Measurements from ENCODE around the gene CDKN2B. TPM values are rescaled to one million over a fixed set of nuclear protein-coding genes. Genes with fewer than 3 reads are reported as not detected.

CDKN2B gene
- total RNA-seq, 4 donors from 2014 or later, result 4.5 to 25.1 (median 15.6) TPM

DNA sequence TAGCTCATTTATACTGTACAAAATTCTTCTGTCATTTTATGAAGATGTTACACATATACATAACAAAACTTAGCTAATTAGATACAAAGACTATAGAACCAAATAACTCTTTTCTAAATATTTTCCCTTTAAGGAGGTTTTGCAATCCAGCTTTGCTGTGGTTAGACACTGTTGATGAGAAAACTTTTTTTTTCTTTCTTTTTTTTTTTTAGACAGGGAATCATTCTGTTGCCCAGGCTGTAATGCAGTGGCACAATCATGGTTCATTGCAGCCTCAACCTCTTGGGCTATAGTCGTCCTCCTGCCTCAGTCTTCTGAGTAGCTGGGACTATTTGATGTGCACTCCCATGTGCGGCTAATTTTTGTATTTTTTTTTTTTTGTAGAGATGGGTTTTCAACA, 38.5 kb upstream of the CDKN2B start:
- peaks cover 3 to 13% of the 10 kb centered on the region in 2 donors for H3K4me1 ChIP-seq

DNA sequence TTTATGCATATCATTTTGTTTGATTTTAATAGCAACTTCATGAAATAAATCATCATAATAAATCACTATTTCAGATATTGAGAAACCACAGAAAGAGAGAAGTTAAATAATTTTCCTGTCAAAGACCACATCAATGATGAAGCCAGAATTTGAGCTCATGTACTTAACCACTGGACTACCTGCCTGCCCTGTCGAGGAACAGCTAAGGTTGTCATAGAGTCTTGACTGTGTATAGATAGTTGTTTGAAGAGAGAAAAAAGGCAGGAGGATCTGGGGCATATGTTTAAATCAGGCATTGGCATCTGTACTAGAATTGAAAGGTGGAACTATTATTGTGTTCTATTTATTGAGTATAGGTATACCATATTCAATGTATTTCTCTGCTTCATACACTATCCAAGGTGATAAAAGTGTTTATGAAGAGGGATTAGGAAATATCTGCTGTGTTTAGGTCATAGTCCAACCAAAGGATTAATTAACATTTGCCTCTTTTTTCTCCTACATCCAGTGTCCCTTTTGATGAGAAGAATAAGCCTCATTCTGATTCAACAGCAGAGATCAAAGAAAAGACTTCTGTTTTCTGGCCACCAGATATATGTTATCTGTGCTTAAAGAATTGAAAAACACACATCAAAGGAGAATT, 37.3 kb upstream of the CDKN2B start:
- Histone ChIP-seq H3K4me3 (no peak overlapping the region), H3K36me3 (no peaks in the 10 kb centered on the region), H3K9me3 (no peaks in the 10 kb centered on the region), H3K27ac (no peak overlapping the region), H3K4me1 (peaks cover 0 to 9% of the 10 kb centered on the region in 2 donors), H3K27me3 (no peaks in the 10 kb centered on the region)
- TF ChIP-seq POLR2A (IDR thresholded peaks at IDR 0.05), result no peak
- ATAC-seq, result no peak
- in situ Hi-C loops (cut with MboI; ENCODE audit: low sequenced_read_pairs in 4 of 4), result no loop called here
- DNase-seq, result no peak
- intact Hi-C loops (cut with DNase I; ENCODE audit: low total_unique reads), result no loop called here

More for the DNA sequence above, 38.5 kb upstream of the CDKN2B start:
- Histone ChIP-seq H3K27ac (no peak overlapping the region), H3K27me3 (no peaks in the 10 kb centered on the region), H3K9me3 (no peaks in the 10 kb centered on the region), H3K36me3 (no peaks in the 10 kb centered on the region), H3K4me3 (no peak overlapping the region)
- intact Hi-C loops (cut with DNase I; ENCODE audit: low total_unique reads), result no loop called here
- TF ChIP-seq POLR2A (IDR thresholded peaks at IDR 0.05), result no peak
- TF ChIP-seq, protein P1, sequence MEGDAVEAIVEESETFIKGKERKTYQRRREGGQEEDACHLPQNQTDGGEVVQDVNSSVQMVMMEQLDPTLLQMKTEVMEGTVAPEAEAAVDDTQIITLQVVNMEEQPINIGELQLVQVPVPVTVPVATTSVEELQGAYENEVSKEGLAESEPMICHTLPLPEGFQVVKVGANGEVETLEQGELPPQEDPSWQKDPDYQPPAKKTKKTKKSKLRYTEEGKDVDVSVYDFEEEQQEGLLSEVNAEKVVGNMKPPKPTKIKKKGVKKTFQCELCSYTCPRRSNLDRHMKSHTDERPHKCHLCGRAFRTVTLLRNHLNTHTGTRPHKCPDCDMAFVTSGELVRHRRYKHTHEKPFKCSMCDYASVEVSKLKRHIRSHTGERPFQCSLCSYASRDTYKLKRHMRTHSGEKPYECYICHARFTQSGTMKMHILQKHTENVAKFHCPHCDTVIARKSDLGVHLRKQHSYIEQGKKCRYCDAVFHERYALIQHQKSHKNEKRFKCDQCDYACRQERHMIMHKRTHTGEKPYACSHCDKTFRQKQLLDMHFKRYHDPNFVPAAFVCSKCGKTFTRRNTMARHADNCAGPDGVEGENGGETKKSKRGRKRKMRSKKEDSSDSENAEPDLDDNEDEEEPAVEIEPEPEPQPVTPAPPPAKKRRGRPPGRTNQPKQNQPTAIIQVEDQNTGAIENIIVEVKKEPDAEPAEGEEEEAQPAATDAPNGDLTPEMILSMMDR (IDR thresholded peaks at IDR 0.05 in 4 of 5, conservative IDR thresholded peaks at IDR 0.05 in 1 of 5), result no peak
- in situ Hi-C loops (cut with MboI; ENCODE audit: low sequenced_read_pairs in 4 of 4), result no loop called here
- no peak for DNase-seq
- no peak for ATAC-seq

DNA sequence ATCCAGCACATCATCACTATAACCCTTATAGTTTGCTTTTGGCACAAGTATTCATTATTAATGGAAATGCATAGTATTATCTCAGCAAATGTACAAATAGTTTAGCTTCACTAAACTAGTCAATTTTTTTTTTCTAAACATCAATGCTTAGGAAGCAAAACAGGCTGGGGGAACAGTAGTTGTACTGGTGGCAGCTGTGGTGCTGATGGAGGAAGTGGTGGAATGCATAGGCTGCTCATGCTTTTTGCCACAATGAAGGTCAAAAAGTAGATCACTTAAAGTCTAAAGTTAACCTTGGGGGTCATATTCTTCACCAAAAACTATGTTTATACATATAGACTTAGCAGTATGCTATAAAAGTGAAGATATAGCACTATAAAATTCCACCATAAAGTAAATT, 36.3 kb upstream of the CDKN2B start:
- Histone ChIP-seq H3K9me3 (no peaks in the 10 kb centered on the region), H3K4me1 (peaks cover 0 to 2% of the 10 kb centered on the region in 2 donors), H3K27ac (no peak overlapping the region), H3K4me3 (no peak overlapping the region), H3K36me3 (no peaks in the 10 kb centered on the region), H3K27me3 (no peaks in the 10 kb centered on the region)
- ATAC-seq (no peak), DNase-seq (no peak)
- in situ Hi-C loops (cut with MboI; ENCODE audit: low sequenced_read_pairs in 4 of 4), result no loop called here
- no peak for TF ChIP-seq POLR2A (IDR thresholded peaks at IDR 0.05)
- TF ChIP-seq, protein P1 (IDR thresholded peaks at IDR 0.05 in 4 of 5, conservative IDR thresholded peaks at IDR 0.05 in 1 of 5), result no peak
- intact Hi-C loops (cut with DNase I; ENCODE audit: low total_unique reads), result no loop called here

DNA sequence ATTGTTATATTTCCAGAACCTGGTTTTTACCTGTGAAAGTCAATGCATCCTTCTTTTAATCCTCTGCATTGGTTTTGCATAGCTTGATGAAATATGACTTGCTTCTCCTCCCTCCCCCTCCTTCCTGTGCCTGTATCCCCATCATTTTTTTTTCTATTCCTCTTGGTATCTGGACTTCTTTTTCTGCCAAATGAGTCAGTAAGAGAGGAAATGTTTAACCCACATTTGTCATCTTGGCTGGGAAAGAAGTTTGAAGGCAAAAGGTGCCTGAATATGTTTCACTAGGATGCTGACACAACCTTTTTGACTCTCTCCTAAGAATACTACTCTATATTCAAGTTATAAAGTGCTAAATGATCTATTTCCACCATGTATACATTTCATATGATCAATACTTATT, 35.5 kb upstream of the CDKN2B start:
- no peak for DNase-seq
- in situ Hi-C loops (cut with MboI; ENCODE audit: low sequenced_read_pairs in 4 of 4) (no loop called here), intact Hi-C loops (cut with DNase I; ENCODE audit: low total_unique reads) (no loop called here)
- no peaks in the 10 kb centered on the region for H3K27me3 ChIP-seq
- no peaks in the 10 kb centered on the region for H3K36me3 ChIP-seq
- no peak overlapping the region for H3K27ac ChIP-seq
- H3K9me3 ChIP-seq, result no peaks in the 10 kb centered on the region
- TF ChIP-seq, protein P1 (IDR thresholded peaks at IDR 0.05 in 4 of 5, conservative IDR thresholded peaks at IDR 0.05 in 1 of 5), result no peak
- no peak for TF ChIP-seq POLR2A (IDR thresholded peaks at IDR 0.05)
- no peak overlapping the region for H3K4me3 ChIP-seq
- peaks cover 0 to 5% of the 10 kb centered on the region in 2 donors for H3K4me1 ChIP-seq
- no peak for ATAC-seq

DNA sequence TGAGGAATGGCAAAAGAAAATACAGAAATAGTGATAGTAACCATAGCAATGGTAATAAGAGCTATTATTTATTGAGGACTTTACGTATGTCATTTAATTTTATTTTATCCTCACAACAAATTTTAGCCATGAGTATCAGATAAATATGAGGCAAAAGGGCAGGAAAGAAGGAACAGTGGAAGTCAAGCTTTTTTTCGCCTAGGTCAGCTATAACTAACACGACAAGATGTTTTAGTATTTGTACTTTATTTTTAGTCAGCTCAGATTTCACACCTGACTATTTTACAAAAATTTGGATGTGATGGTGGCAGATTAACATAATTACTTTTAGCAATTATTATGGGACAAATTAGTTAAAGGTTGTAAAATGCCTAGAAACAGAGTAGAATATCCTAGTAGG, 34.8 kb upstream of the CDKN2B start:
- Histone ChIP-seq H3K9me3 (no peaks in the 10 kb centered on the region), H3K27ac (no peak overlapping the region), H3K4me3 (no peak overlapping the region), H3K36me3 (no peaks in the 10 kb centered on the region), H3K4me1 (peaks cover 0 to 12% of the 10 kb centered on the region in 2 donors), H3K27me3 (no peaks in the 10 kb centered on the region)
- DNase-seq, result no peak
- TF ChIP-seq, protein P1 (IDR thresholded peaks at IDR 0.05 in 4 of 5, conservative IDR thresholded peaks at IDR 0.05 in 1 of 5), result no peak
- TF ChIP-seq POLR2A (IDR thresholded peaks at IDR 0.05), result no peak
- in situ Hi-C loops (cut with MboI; ENCODE audit: low sequenced_read_pairs in 4 of 4), result no loop called here
- no peak for ATAC-seq
- intact Hi-C loops (cut with DNase I; ENCODE audit: low total_unique reads), result no loop called here
